HG02610 (cell line): ENCODE results near the gene TTC4.
"Not testable (repeated sequence)": the region's sequence is repeated elsewhere in the genome, so short reads cannot be mapped to it uniquely, and the experiment has no call there.

Experiments
- ATAC-seq: cut with Tn5 transposase; IDR thresholded peaks from one replicate; pipeline ENCODE4 v1.9.1; 2021; ENCODE audit warnings: mild to moderate bottlenecking, moderate library complexity; ENCODE audit not compliant: unreplicated experiment

Gene TTC4

DNA sequence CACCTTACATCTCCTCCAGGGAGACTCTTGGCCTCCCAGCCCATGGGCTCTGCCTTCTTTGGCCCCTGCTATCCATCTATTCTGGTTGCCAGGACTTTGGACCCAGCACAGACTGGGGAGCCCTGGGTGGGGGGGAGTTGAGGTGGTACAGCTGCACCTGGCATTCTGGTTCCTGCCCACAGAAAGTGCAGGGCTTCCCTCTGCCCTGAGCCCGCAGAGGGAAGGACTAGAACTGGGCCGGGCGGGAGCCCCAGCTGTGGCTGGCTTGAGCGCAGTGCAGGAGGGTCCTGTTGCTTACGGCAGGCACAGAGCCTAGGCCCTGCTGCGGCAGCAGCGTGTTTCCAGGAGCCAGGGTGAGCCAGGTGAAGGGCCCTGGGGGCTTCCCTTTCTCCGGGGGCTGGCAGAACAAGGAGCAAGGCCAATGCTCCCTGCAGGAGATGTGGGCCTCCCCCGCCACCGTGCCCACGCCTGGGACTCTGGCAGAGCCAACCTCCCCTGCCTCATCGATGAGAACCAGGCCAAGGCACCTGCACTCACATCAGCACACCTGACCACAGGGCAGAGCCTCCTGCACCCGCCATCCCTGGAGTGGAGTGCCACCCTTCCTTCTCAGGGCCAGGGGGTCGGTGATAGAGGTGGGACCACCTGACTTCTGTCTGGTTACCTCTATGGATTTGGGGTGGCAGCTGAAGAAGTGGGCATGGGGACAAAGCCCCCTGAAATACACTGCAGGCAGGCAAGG lies 32.6 kb downstream of the TTC4 start:
- ATAC-seq = no peak

DNA sequence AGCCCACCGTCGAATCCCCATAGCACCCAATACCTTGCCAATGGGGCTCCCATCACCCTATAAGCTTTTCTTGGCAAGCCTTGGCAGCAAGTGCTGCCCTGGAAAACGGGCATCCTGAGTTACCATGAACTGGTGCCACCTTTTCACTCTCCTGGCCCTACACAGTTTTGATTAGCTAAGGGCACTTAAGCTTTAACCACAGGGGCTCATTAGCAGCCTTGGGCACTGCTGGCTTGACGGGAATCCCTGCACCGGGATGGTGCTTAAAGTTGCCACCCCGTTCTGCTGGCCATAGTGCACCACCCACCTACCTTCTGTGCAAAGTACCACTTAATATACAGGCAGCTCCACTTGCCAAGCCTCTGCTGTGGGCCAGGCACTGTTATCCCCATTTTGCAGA lies 34.9 kb downstream of the TTC4 start:
- ATAC-seq = no peak

- ATAC-seq = no peak
Measured at GRCh38 chr1:54751426-54751825, 35.8 kb downstream of the TTC4 start.

DNA sequence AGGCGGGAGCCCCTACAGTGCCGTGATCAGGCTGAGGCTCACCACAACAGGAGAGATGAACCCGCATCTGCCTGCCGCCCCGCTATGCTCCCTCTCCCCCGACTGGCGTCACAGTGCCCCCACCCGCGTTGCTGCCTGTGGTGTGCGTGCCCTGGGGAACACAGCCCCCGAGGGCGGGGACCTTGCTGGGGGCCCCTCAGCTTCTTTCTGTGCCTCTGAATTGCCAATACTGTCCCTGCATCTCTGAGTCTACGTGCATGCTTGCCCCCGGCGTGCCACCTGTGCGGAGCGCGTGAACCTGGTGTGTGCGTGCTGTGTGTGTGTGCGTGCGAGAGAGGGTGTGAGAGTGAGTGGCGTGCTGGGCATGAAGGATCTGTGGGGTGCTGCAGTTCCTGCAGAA lies 38.4 kb downstream of the TTC4 start:
- ATAC-seq = no peak

DNA sequence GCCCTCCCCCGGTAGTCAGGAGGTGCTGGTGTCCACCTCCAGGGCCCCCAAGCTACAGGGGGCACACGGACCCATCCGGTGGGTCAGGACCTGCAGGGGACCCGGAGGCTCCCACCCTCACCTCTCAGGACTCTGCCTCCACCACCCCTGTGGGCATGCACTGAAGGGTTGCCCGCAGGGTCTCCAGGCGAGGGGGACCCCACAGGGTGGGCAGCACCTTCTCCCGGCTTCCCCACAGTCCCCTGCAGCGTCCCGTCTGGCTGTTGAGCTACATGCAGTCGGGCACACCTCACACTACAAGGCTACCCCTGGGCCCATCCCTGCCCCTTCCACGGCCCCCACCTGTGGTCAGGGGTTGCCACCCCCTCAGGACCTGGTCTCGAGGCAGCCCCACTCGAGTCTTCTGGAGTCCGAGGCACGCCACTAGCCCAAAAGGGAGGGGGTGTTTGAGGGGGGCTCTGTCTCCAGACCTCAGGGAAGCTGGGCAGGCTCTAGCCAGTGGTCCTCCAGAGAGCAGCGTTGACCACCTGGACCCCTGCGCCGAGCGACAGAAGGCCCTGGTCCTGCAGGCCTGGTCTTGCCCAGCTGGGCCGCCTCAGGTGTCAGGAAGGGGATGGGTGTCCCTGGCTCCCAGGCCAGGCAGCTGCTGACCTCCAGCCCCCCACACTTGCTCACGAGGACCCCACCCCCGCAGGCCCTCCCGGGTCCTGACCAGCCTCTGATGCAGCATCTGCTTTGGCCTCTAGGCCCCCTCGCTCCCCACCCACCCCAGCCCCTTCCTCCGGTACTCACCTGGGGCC lies 39.0 kb downstream of the TTC4 start:
- ATAC-seq = no peak

DNA sequence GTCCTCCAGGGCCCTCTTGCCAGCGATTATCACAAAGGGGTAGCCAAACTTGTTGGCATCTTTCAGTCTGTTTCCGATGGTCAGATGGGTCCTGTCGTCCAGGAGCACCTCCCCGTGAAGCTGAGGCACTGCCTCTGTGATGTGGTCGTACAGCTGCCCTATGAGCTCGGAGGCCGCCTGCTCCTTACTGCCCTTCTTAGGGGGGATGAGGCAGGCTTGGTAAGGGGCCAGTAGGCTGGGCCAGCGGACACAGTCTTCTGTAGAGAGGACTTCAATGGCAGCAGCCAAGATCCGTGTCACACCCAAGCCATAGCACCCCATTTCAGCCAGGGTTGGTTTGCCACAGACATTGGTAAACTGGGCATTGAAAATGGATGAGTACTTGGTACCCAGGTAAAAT lies 42.2 kb downstream of the TTC4 start:
- ATAC-seq = no peak

DNA sequence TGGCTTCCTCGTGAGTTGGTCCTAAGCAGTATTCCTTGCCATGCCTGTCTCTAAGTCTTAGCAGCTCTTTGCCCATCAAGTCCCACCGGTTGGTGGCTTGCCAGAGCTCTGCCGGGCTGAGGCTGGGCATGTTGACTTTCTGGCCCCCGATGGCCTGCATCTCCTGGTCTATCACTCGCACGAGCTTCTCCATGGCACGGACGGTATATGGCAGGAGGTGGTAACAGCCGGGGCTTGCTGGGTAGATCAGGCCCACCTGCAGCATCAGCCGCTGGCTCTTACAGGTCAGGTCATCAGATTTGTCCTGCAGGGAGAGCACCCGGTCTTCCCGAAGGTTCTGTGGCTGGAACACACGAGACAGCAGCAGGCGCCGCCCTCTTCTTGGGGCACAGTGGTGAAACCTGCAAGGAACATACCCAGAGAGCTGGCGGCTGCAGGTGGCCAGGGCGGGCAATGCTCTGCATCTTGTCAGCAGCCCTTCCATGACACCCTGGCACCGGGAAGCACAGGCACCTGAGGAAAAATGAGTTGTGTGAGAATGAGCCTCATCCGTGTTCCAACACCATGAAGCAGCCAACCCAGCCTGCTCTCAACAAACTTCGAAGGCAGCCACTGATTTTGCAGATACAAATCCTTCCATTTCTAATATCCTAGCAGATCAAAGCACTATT lies 43.2 kb downstream of the TTC4 start:
- no peak for ATAC-seq

- no peak for ATAC-seq
Measured at GRCh38 chr1:54763816-54764132, 48.1 kb downstream of the TTC4 start.

GRCh38 chr1:54764133-54764921 lies 48.7 kb downstream of the TTC4 start, which contains the start of gene PARS2:
PARS2 (minus strand) TSS chr1:54764523; CDS start chr1:54759161, 5,362 bp downstream.
- ATAC-seq = peak; percentile 95

- ATAC-seq = peak; percentile 5
Measured at GRCh38 chr1:54764922-54765561, 49.4 kb downstream of the TTC4 start.

DNA sequence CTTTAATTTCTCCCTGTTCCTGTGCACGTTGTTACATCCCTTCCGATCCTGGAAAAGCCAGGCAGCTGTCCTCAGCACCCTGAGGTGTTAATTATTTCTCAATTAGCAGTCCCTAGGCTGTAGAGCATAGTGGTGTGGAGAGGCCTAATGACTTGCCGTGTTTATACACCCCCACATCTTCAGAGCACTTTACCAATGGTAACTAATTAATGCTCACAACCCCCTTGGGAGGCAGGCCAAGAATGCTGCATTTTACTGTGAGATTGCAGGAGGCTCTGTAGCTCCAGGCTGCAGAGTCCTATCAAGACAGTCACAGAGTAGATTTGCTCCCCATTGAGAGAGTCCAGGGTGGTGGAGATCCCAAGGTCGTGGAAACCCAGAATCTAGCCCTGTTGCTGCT lies 51.1 kb downstream of the TTC4 start:
- no peak for ATAC-seq

- no peak for ATAC-seq
Measured at GRCh38 chr1:54767526-54767925, 51.9 kb downstream of the TTC4 start.

DNA sequence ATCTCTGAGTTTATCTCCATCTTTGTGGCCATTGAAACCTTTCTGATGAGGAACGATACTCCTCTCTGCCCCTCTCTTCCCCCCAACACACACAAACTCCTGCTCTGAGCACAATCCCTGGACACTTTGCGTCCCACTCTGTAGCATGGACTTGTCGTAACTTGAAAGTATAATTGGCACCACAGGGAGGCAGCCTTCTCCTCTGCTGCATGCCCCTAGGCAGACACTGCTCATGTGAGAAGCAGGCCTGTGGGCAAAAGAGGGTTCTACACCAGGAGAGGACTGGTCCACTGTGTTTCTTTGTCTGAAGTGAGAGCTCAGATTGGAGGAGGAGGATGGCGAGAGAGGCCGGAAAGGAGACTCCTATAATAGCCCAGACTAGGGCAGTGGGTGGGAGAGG lies 52.4 kb downstream of the TTC4 start:
- no peak for ATAC-seq

DNA sequence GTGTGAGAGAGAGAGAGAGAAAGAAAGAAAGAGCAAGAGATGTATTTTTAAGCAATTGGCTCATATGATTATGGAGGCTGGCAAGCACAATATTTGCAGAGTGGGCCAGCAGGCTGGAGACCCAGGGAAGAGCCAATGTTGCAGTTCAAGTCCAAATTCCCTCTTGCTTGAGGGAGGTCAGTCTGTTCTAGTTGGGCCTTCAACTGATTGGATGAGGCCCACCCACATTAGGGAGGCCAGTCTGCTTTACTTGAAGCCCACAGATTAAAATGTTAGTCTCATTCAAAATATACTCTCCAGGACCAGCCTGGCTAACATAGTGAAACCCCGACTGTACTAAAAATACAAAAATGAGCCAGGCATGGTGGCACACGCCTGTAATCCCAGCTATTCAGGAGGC lies 57.3 kb downstream of the TTC4 start:
- no peak for ATAC-seq

DNA sequence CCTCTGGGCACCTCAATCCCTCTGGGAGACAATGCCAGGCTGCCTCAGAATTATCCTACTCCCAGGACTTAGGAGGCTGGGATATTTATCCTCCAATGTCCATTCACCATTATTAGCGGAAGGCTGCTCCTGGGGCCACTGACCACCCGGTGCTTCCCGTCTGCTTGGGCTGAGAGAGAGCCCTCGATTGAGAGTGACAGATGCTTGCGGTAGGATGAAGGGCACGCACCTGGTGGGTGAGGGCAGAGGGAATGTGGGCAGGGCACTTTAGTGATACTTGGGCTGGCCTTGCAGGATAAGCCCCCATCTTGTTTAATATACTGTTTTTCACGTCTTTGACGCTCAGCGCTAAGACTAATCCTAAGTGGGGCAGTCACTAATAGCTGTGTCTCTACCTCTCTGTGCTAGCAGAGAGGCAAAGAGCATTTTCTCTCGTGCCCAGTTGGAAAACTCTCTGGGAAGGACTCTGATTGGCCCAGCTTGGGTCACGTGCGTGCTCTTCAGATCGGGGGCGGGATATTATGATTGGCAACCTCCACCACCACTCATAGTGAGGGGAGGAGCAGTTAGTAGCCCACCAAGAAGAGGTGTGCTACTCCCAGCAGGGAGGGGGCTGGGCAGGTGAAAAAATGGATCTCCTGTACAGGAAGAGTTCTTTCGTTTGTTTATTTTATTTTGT lies 59.3 kb downstream of the TTC4 start:
- ATAC-seq = no peak

DNA sequence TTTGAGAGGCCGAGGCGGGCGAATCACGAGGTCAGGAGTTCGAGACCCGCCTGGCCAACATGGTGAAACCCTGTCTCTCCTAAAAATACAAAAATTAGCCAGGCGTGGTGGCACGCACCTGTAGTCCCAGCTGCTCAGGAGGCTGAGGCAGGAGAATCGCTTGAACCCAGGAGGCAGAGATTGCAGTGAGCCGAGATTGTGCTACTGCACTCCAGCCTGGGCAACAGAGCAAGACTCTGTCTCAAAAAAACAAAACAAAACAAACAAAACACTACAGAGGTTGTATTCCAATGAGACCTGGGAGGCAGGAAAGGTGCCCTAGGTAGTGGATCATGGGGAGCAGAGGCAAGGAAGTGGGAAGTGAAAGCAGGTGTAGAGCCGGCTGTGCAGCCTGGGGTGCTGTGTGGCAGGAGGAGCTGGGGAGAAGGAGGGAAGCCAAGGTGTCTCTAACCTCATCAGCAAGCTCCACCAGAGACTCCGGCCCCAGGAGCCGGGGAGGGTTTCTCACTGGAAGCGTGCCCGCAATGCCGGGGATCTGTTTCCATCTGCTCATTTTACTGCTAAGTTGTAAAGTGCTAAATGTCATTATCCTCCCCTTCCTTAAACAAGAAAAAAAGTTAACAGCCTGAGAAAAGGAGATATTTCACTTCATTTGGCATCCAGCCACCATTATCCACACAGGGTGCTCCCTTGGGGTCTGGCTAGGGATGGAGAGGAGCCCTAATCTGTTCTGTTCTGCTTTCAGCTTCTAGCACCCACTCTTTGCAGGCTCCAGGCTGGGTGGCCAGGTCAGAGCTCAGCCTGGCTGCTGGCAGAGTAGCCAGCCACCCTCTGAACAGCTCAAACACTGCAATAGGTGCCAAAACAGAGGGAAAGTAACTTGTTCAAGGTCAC lies 60.4 kb downstream of the TTC4 start:
- ATAC-seq = not testable (repeated sequence)

- no peak for ATAC-seq
Measured at GRCh38 chr1:54777011-54777410, 61.4 kb downstream of the TTC4 start.

- no peak for ATAC-seq
Measured at GRCh38 chr1:54777431-54777830, 61.8 kb downstream of the TTC4 start.
